Bone marrow (tissue), 2 donors: ENCODE data around the gene KCNQ1.

ENCODE experiments used
- DNase-seq, 2 donors: peaks; one replicate each; lab custom pipeline; 2025; lab: John Stamatoyannopoulos, UW

The KCNQ1 gene

GRCh38 chr11:2825889-2826678, 381.3 kb downstream of the KCNQ1 start:
- peak; percentile 47 to 78 for DNase-seq

- DNase-seq = peak; percentile 47 to 78
Observed at GRCh38 chr11:2826679-2827056, 381.9 kb downstream of the KCNQ1 start.

- DNase-seq = no peak
Observed at GRCh38 chr11:2827256-2827655, 382.4 kb downstream of the KCNQ1 start.

- DNase-seq = no peak
Observed at GRCh38 chr11:2827792-2828191, 383.0 kb downstream of the KCNQ1 start.

- no peak for DNase-seq
Observed at GRCh38 chr11:2828585-2829330, 383.9 kb downstream of the KCNQ1 start.

DNA sequence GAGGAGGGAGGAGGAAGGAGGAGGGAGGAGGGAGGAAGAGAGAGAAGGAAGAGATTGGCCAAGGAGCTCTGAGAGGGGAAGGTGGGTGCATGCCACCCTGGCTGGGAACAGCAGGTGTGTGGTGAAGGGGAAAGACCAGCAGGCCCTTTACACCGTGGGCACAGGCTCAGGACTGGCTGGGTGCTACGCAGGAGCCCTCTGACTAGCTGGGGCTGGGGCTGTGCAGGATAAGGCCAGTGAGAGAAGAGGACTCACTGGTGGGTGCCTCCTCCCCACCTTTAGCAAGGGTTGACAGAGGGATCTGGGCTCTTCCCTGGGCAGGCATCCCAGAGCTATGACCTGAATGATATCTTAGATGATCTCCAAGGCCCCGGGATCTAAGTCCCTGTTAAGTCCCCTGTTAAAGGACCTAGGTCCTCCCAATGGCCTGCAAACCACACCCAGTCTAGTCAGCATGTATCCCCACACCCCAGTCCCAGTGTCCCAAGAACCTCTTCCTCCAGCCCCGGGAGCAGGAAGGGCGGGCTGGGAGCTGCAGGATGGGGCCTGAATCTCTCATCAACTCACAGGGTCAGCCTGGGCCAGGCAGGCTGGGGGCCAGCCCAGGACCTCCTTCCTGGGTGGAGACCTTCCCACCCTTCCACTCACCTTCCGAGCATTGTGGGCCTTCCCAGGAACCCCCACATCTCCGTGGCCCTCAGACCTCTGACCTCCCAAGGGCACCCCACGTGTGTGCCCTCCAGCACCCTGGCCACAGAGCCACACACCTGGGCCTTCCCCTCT, 385.4 kb downstream of the KCNQ1 start:
- no peak for DNase-seq

DNA sequence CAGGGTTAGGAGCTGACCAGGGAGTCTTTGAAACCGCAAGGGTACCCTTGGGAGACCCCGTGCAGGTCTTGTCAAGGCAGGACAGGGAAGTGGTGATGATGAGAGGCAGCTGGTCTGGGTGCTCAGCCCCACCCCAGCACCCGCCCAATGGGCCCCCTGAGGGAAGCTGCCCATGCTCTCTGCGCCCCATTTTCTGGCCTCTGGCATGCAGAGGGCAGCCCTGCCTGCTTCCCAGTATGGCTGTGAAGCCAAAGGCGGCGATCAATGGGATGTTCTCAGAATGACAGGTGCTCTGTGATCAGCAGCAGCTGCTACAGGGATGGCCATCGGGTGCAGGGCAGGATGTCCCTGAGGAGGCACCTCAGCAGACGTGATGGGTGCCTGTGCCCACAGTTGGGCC, 386.1 kb downstream of the KCNQ1 start:
- DNase-seq = no peak

DNA sequence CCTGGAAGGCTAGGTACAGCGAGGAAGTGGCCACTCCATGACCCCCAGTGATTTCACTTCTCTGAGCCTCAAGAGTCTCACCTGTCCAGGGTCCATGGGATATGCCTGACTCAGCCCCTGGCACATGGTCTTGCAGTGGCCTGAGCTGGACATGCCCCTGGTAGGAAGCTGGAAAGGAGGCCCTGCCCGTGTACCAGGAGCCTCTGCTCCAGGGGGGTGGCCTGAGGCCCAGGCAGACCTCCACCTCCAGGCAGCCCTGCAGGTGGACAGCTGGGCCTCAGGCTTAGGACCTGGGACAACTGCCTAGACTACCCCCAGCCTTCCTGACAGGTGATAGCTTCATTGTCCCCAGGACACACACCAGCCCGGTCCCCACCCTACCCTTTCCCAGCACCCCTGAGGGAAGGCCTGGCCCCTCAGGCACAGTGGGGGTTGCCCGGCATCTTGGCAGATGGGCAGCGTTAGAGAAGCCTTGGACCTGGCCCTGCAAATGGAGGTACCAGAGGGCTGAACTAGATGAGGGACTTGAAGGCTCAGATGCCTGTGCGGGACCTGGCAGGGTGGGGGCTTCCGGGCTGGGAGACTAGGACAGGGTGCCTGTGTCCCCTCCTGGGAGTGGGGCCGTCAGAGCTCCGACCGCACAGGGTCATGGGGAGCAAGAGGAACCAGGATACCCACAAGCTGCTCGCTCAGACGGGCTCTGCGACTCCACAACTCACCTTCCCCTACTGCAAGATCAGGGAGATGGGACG, 387.1 kb downstream of the KCNQ1 start:
- no peak for DNase-seq

DNA sequence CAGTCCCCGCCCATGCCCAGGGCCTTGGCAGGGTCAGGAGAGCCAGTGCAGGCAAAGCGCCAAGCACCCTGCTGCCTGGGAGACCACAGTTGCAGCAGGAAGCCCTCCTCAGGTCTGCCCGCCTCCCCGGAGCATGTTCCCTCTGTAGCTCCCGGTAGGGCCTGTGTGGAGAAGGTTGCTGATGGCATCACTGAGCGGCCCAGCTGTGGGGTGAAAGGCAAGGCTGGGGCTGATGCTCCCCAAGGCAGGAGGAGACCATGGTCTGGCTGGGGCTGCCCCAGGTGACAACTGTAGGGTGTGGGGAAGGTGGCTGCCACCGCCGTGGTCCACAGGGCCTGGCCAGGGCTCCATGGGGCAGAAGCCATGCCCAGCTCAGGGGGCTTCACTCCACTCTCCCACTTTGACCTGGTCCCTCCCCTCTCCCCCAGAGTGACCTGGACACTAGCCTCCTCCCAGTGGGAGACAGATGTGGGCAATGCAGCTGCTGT, 387.8 kb downstream of the KCNQ1 start:
- DNase-seq = no peak

- no peak for DNase-seq
Observed at GRCh38 chr11:2833051-2833715, 388.4 kb downstream of the KCNQ1 start.

- no peak for DNase-seq
Observed at GRCh38 chr11:2833716-2834502, 389.1 kb downstream of the KCNQ1 start.

- no peak for DNase-seq
Observed at GRCh38 chr11:2834503-2835273, 389.9 kb downstream of the KCNQ1 start.

GRCh38 chr11:2835296-2835695, 390.5 kb downstream of the KCNQ1 start:
- no peak for DNase-seq

- DNase-seq = no peak
Observed at GRCh38 chr11:2835751-2836150, 390.9 kb downstream of the KCNQ1 start.

- no peak for DNase-seq
Observed at GRCh38 chr11:2836315-2837095, 391.7 kb downstream of the KCNQ1 start.

DNA sequence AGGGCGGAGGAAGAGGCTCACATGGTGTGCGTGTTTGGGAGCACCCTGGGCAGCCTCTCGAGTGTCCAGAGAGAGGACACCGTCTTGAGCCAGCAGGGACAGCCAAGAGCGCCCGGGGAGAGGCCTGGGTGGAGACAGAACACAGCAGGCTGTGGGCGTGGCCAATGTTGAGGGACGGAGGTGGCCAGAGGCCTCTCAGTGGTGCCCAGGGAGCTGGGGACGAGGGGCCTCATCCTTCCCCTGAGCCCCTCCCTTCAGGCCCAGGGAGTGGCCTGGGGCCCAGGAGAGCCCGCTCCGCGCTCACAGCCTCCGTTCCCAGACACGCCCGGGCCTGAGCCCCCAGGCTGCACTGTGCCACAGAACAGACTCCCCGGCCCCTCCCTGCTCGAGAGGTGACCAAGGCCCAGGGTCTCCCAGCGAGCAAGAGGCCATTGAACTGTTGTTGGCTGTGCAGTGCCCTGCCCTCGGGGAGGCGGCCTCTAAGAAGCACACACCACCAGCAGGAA, 392.3 kb downstream of the KCNQ1 start:
- DNase-seq = no peak

DNA sequence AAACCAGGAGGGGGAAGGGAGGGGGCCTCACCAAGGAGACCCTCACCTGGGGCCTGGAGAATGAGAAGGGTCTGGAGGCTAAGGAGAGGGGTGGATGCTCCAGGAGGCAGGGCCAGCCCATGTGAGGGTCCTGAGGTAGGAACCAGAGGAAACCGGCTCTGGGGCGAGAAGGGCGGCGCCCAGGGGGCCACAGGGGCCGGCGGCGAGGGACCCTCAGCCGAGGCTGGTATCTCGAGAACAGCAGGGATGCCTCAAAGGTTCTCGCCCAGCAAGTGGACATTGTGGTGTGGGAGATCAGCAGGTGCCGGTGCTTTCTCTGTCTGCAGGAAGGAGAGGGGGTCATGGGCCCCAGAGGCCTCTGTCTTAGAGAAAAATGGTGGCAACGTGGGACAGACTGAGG, 392.8 kb downstream of the KCNQ1 start:
- no peak for DNase-seq

DNA sequence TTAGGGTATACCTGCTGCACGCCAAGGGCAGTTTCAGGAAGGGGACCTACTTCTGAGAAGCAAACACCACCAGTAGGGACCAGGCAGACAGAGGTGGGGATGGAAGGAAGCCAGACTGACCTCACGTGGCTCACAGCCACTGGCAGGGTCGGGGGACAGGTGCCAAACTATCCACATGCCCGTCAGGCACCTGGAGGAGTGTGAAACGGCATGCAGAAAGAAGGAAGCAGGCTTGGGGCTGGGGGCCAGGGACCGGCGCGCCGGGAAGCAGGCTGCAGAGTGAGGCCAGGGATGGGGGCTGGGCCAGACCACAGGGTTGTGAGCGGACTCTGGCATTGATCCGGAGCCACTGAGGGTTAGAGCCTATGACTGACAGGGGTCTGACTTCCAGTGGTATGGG, 393.3 kb downstream of the KCNQ1 start:
- no peak for DNase-seq
